B cell (primary cell): Measurements from ENCODE around the gene SFXN4.

ENCODE experiments used
- CTCF ChIP-seq: fragments of 200-600 bp; IDR thresholded peaks from one replicate; pipeline ENCODE4 v1.8.0; 2022; ENCODE audit warnings: antibody characterized with exemption, mild to moderate bottlenecking
- EZH2 ChIP-seq: IDR thresholded peaks from 2 replicates; pipeline ENCODE4 v1.6.1; 2012; ENCODE audit warnings: borderline replicate concordance, low read depth, mild to moderate bottlenecking, moderate library complexity, low read length; ENCODE audit not compliant: insufficient read depth, poor library complexity, severe bottlenecking

GRCh38 chr10:119120875-119121274 is 44.6 kb downstream of the SFXN4 start:
- TF ChIP-seq CTCF = no peak
- TF ChIP-seq EZH2 = no peak
